GM06990 (cell line): ENCODE measurements around the gene JAM3.

Experiments used
- DNase-seq: peaks from one replicate; pipeline ENCODE4 v3.0.0-alpha.2; 2011; ENCODE audit not compliant: insufficient read length; ENCODE audit errors: extremely low read depth
- H3K27me3 ChIP-seq: replicated peaks from 2 replicates; pipeline ENCODE4 v1.6.0; 2011; ENCODE audit warnings: low read length; ENCODE audit not compliant: control insufficient read depth, insufficient read depth
- H3K36me3 ChIP-seq: 2 replicates; pipeline ENCODE4 v1.5.1; 2011; ENCODE audit warnings: low read length; ENCODE audit not compliant: control insufficient read depth, insufficient read depth
- H3K4me3 ChIP-seq: replicated peaks from 2 replicates; pipeline ENCODE4 v1.5.1; 2011; ENCODE audit warnings: low read depth, mild to moderate bottlenecking, control low read depth, low read length
- TF ChIP-seq, protein P1 (sequence below): IDR thresholded peaks from 2 replicates; pipeline ENCODE4 v1.5.1; 2011; ENCODE audit warnings: low read length, control low read depth, mild to moderate bottlenecking, inconsistent platforms; ENCODE audit not compliant: insufficient read depth, poor library complexity, severe bottlenecking

JAM3 gene

DNA sequence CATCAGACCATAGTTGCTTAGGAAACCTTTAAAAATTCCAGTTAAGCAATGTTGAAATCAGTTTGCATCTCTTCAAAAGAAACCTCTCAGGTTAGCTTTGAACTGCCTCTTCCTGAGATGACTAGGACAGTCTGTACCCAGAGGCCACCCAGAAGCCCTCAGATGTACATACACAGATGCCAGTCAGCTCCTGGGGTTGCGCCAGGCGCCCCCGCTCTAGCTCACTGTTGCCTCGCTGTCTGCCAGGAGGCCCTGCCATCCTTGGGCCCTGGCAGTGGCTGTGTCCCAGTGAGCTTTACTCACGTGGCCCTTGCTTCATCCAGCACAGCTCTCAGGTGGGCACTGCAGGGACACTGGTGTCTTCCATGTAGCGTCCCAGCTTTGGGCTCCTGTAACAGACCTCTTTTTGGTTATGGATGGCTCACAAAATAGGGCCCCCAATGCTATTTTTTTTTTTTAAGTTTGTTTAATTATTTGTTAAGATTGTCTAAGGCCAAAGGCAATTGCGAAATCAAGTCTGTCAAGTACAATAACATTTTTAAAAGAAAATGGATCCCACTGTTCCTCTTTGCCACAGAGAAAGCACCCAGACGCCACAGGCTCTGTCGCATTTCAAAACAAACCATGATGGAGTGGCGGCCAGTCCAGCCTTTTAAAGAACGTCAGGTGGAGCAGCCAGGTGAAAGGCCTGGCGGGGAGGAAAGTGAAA lies 81.5 kb downstream of the JAM3 start:
- no peak for DNase-seq
- no peaks in the 10 kb centered on the region for H3K27me3 ChIP-seq
- no peak overlapping the region for H3K4me3 ChIP-seq
- peaks cover 8% of the 10 kb centered on the region for H3K36me3 ChIP-seq
- TF ChIP-seq, protein P1, sequence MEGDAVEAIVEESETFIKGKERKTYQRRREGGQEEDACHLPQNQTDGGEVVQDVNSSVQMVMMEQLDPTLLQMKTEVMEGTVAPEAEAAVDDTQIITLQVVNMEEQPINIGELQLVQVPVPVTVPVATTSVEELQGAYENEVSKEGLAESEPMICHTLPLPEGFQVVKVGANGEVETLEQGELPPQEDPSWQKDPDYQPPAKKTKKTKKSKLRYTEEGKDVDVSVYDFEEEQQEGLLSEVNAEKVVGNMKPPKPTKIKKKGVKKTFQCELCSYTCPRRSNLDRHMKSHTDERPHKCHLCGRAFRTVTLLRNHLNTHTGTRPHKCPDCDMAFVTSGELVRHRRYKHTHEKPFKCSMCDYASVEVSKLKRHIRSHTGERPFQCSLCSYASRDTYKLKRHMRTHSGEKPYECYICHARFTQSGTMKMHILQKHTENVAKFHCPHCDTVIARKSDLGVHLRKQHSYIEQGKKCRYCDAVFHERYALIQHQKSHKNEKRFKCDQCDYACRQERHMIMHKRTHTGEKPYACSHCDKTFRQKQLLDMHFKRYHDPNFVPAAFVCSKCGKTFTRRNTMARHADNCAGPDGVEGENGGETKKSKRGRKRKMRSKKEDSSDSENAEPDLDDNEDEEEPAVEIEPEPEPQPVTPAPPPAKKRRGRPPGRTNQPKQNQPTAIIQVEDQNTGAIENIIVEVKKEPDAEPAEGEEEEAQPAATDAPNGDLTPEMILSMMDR = no peak

DNA sequence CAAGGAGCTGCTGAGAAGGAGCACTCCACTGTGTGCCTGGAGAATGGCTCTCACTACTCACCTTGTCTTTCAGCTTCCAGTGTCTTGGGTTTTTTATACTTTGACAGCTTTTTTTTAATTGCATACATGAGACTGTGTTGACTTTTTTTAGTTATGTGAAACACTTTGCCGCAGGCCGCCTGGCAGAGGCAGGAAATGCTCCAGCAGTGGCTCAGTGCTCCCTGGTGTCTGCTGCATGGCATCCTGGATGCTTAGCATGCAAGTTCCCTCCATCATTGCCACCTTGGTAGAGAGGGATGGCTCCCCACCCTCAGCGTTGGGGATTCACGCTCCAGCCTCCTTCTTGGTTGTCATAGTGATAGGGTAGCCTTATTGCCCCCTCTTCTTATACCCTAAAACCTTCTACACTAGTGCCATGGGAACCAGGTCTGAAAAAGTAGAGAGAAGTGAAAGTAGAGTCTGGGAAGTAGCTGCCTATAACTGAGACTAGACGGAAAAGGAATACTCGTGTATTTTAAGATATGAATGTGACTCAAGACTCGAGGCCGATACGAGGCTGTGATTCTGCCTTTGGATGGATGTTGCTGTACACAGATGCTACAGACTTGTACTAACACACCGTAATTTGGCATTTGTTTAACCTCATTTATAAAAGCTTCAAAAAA lies 82.3 kb downstream of the JAM3 start:
- H3K4me3 ChIP-seq = no peak overlapping the region
- TF ChIP-seq, protein P1 = no peak
- H3K36me3 ChIP-seq = peaks cover 12% of the 10 kb centered on the region
- no peaks in the 10 kb centered on the region for H3K27me3 ChIP-seq
- DNase-seq = no peak

DNA sequence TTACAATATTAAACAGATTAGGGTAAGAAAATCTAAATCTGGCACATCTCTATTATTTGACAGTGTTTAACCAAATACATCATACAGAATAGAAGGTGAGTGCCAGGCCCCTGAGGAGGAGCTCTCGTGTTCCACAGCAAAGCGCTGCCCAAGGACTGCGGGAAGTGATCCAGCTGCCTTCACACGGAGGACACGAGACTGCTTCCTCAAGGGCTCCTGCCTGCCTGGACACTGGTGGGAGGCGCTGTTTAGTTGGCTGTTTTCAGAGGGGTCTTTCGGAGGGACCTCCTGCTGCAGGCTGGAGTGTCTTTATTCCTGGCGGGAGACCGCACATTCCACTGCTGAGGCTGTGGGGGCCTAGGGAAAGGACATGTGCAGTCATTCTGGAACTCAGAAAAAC lies 83.8 kb downstream of the JAM3 start:
- Histone ChIP-seq H3K27me3 (no peaks in the 10 kb centered on the region), H3K4me3 (no peak overlapping the region), H3K36me3 (peaks cover 16% of the 10 kb centered on the region)
- DNase-seq = no peak
- TF ChIP-seq, protein P1 = no peak

DNA sequence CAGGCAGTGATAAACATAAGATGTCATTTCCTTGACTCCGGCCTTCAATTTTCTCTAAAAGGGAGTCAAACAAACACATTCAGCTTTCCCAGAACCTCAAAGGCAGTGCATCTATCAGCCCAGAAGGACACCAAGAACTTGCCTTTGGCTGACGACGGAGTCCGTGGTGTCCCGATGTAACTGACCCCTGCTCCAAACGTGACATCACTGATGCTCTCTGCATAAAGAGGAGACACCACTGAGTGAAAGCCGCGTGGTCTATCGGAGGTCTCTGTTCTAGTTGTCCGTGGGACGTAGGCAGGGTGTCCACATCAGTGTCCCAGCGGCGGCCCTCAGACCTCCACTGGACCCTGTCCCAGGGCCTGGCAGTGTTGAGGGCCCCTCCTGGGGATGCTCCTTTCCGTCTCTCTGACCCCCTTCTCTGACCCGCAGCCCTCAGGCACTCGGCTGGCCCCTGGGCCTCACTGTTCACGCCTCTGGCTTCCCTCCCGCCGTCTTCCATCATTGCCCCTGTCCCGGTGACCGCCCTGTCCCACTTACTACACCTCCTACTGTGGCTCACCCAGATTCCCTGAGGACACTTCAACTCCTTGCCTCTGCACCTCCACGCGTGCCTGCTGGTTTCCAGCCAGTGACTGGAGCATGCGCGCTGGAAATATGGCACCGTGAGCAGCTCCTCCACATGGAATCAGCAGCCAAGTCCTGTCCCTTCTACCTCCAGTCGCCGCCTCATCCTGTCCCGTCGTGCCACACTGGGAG lies 84.5 kb downstream of the JAM3 start:
- no peak for DNase-seq
- Histone ChIP-seq H3K36me3 (peaks cover 18% of the 10 kb centered on the region), H3K4me3 (no peak overlapping the region), H3K27me3 (no peaks in the 10 kb centered on the region)
- TF ChIP-seq, protein P1 = no peak

DNA sequence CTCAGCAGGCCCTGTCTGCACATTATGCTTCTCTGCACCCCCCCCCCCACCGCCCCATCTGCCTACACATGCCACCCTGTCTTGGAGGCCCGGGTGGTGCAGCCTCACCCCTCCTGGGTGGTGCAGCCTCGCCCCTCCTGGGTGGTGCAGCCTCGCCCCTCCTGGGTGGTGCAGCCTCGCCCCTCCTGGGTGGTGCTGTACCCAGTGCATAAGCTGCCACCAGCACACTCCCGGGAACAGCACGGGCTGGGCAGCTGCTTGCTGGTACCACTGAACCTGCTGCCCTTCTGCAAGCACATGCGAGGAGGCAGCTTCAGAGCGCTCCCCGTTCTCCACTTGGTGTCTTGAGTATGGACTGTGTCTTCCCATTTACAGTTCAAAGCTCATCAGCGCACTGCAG lies 85.6 kb downstream of the JAM3 start:
- TF ChIP-seq, protein P1 = no peak
- Histone ChIP-seq H3K36me3 (peaks cover 19% of the 10 kb centered on the region), H3K27me3 (no peaks in the 10 kb centered on the region), H3K4me3 (no peak overlapping the region)
- DNase-seq = no peak
